ENCODE data around the gene TPM4.
"Not testable (repeated sequence)": the region's sequence is repeated elsewhere in the genome, so short reads cannot be mapped to it uniquely, and the experiment has no call there.

The TPM4 gene

GRCh38 chr19:16118489-16119033 is 42.3 kb downstream of the TPM4 start:
- TF ChIP-seq Cebpa-rat (IDR thresholded peaks at IDR 0.05): no peak
- no peaks in the 10 kb centered on the region for H3K27me3 ChIP-seq
- H3K4me2 ChIP-seq: peak overlapping the region; percentile 84 to 100 (median 92)
- peaks cover 0 to 65% (median 10%) of the 10 kb centered on the region in 11 experiments; a peak in 10 of 22 replicates for H4K20me1 ChIP-seq
- H3K4me1 ChIP-seq: peaks cover 76 to 100% (median 92%) of the 10 kb centered on the region in 10 experiments
- peak overlapping the region; percentile 5 to 48 (median 30); a peak in 16 of 20 replicates for H3K4me3 ChIP-seq
- no peaks in the 10 kb centered on the region for H3K9me3 ChIP-seq (replicated peaks in 1 of 11)
- H3K27ac ChIP-seq: peak overlapping the region; percentile 57 to 96 (median 89)
- peak overlapping the region; percentile 59 to 84 (median 72) for H3K9ac ChIP-seq
- peaks cover 45 to 82% (median 68%) of the 10 kb centered on the region in 11 experiments for H3K36me3 ChIP-seq

GRCh38 chr19:16119075-16119857 is 43.0 kb downstream of the TPM4 start:
- peak overlapping the region; percentile 84 to 100 (median 92) for H3K4me2 ChIP-seq
- H3K36me3 ChIP-seq: peaks cover 52 to 82% (median 71%) of the 10 kb centered on the region in 11 experiments
- H3K9me3 ChIP-seq (replicated peaks in 1 of 11); H3K27me3 ChIP-seq: not testable (repeated sequence)
- H4K20me1 ChIP-seq: peaks cover 0 to 58% (median 8%) of the 10 kb centered on the region in 11 experiments; a peak in 8 of 22 replicates
- peak overlapping the region; percentile 71 to 96 (median 89) for H3K27ac ChIP-seq
- peak overlapping the region; percentile 0 to 40 (median 20); a peak in 11 of 20 replicates for H3K4me3 ChIP-seq
- H3K4me1 ChIP-seq: peaks cover 69 to 100% (median 92%) of the 10 kb centered on the region in 10 experiments
- H3K9ac ChIP-seq: peak overlapping the region; percentile 65 to 84 (median 72); a peak in 21 of 22 replicates

GRCh38 chr19:16121141-16121540 is 44.8 kb downstream of the TPM4 start:
- no peaks in the 10 kb centered on the region for H3K27me3 ChIP-seq
- H4K20me1 ChIP-seq: peaks cover 0 to 46% (median under 1%) of the 10 kb centered on the region in 11 experiments; a peak in 8 of 22 replicates
- peaks cover 53 to 100% (median 91%) of the 10 kb centered on the region in 10 experiments for H3K4me1 ChIP-seq
- peaks cover 67 to 85% (median 78%) of the 10 kb centered on the region in 11 experiments for H3K36me3 ChIP-seq
- peak overlapping the region in 10 of 11 experiments; percentile 79 to 96 (median 90); a peak in 15 of 22 replicates for H3K27ac ChIP-seq
- peak overlapping the region in 6 of 11 experiments; percentile 10 to 84 (median 52); a peak in 3 of 22 replicates for H3K9ac ChIP-seq
- TF ChIP-seq Cebpa-rat (IDR thresholded peaks at IDR 0.05): no peak
- peak overlapping the region in 8 of 11 experiments; percentile 84 to 100 (median 92); a peak in 9 of 22 replicates for H3K4me2 ChIP-seq
- no peak overlapping the region for H3K4me3 ChIP-seq
- no peaks in the 10 kb centered on the region for H3K9me3 ChIP-seq (replicated peaks in 1 of 11)

GRCh38 chr19:16121967-16122366 is 45.7 kb downstream of the TPM4 start:
- Histone ChIP-seq H3K4me3 (no peak overlapping the region), H3K4me1 (peaks cover 44 to 100% (median 85%) of the 10 kb centered on the region in 10 experiments), H4K20me1 (peaks cover 0 to 42% (median 0%) of the 10 kb centered on the region in 11 experiments; a peak in 8 of 22 replicates), H3K9me3 (replicated peaks in 1 of 11) (no peaks in the 10 kb centered on the region), H3K27me3 (no peaks in the 10 kb centered on the region), H3K4me2 (no peak overlapping the region; a peak in 1 of 22 replicates), H3K27ac (peak overlapping the region in 8 of 11 experiments; percentile 56 to 96 (median 90); a peak in 12 of 22 replicates), H3K36me3 (peaks cover 76 to 87% (median 81%) of the 10 kb centered on the region in 11 experiments), H3K9ac (peak overlapping the region in 4 of 11 experiments; percentile 42 to 76 (median 48); a peak in 3 of 22 replicates)
- no peak for TF ChIP-seq Cebpa-rat (IDR thresholded peaks at IDR 0.05)

DNA sequence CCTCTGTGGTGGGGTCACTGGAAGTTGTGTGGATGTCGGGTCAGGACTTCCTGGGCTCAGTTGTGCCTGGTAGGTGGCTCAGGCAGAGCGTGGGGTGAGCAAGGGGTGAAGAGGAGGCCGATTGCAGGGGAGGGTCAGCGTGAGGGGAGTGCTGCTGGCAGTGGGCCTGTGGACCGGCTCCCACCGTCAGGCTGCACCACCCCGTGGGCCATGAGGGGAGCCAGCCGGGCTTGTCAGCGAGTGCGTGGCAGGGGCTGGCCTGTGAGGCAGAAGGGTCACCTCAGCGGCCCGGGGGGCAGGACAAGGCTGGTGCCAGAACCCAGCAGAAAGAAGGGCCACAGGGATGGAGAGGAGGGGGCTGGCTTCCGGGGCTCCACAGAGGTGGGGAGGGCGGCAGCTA is 48.7 kb downstream of the TPM4 start:
- Histone ChIP-seq H3K27me3 (no peaks in the 10 kb centered on the region), H3K27ac (peak overlapping the region in 8 of 11 experiments; percentile 35 to 96 (median 66); a peak in 16 of 22 replicates), H3K36me3 (peaks cover 99 to 100% (median 100%) of the 10 kb centered on the region in 11 experiments), H3K4me2 (peak overlapping the region in 1 of 11 experiments; percentile 14; a peak in 1 of 22 replicates), H3K9ac (peak overlapping the region in 4 of 11 experiments; percentile 30 to 57 (median 45); a peak in 5 of 22 replicates), H3K4me1 (peaks cover 14 to 100% (median 84%) of the 10 kb centered on the region in 10 experiments), H3K4me3 (no peak overlapping the region), H4K20me1 (peaks cover 0 to 40% (median 0%) of the 10 kb centered on the region in 11 experiments; a peak in 6 of 22 replicates), H3K9me3 (replicated peaks in 1 of 11) (no peaks in the 10 kb centered on the region)
- no peak for TF ChIP-seq Cebpa-rat (IDR thresholded peaks at IDR 0.05)

- H3K27ac ChIP-seq: peak overlapping the region in 8 of 11 experiments; percentile 26 to 96 (median 66); a peak in 15 of 22 replicates
- H3K9me3 ChIP-seq (replicated peaks in 1 of 11): peaks cover 0 to 5% (median 3%) of the 10 kb centered on the region in 11 experiments; a peak in 11 of 22 replicates
- H3K4me3 ChIP-seq: no peak overlapping the region
These were observed 49.6 kb downstream of the TPM4 start for GRCh38 chr19:16125737-16126495.

GRCh38 chr19:16127080-16127479 is 50.8 kb downstream of the TPM4 start:
- TF ChIP-seq Cebpa-rat (IDR thresholded peaks at IDR 0.05): no peak
- Histone ChIP-seq H3K27ac (peak overlapping the region in 8 of 11 experiments; percentile 37 to 96 (median 62); a peak in 14 of 22 replicates), H3K36me3 (peaks cover 99 to 100% (median 100%) of the 10 kb centered on the region in 11 experiments), H3K4me2 (peak overlapping the region in 4 of 11 experiments; percentile 12 to 38 (median 20); a peak in 5 of 22 replicates), H3K27me3 (no peaks in the 10 kb centered on the region), H3K4me3 (no peak overlapping the region), H3K9ac (peak overlapping the region in 7 of 11 experiments; percentile 16 to 51 (median 44); a peak in 7 of 22 replicates), H3K4me1 (peaks cover 5 to 98% (median 87%) of the 10 kb centered on the region in 10 experiments), H3K9me3 (replicated peaks in 1 of 11) (peaks cover 4 to 17% (median 12%) of the 10 kb centered on the region in 11 experiments; a peak in 16 of 22 replicates), H4K20me1 (peaks cover 0 to 34% (median 0%) of the 10 kb centered on the region in 11 experiments; a peak in 6 of 22 replicates)

More at GRCh38 chr19:16125737-16126495, 49.6 kb downstream of the TPM4 start:
- H3K36me3 ChIP-seq: peaks cover 100% of the 10 kb centered on the region in 11 experiments
- peaks cover 5 to 100% (median 84%) of the 10 kb centered on the region in 10 experiments for H3K4me1 ChIP-seq
- no peaks in the 10 kb centered on the region for H3K27me3 ChIP-seq
- H4K20me1 ChIP-seq: peaks cover 0 to 40% (median 0%) of the 10 kb centered on the region in 11 experiments; a peak in 6 of 22 replicates
- H3K9ac ChIP-seq: peak overlapping the region in 8 of 11 experiments; percentile 9 to 41 (median 18); a peak in 7 of 22 replicates
- H3K4me2 ChIP-seq: 0 out of 22 replicates have a peak overlapping the region, but pooled peaks of 1 of the 11 experiments have one; percentile 5
- no peak for TF ChIP-seq Cebpa-rat (IDR thresholded peaks at IDR 0.05)
